Fibroblast of upper back skin (primary cell): Measurements from ENCODE around the gene MBOAT7.
A peak's percentile ranks its signal among the peaks of the same experiment; 100 is the strongest.
"Not testable (repeated sequence)": the region's sequence is repeated elsewhere in the genome, so short reads cannot be mapped to it uniquely, and the experiment has no call there.

Experiments
- DNase-seq: peaks from one replicate; pipeline ENCODE4 v3.0.0-alpha.2; 2013

MBOAT7 gene

DNA sequence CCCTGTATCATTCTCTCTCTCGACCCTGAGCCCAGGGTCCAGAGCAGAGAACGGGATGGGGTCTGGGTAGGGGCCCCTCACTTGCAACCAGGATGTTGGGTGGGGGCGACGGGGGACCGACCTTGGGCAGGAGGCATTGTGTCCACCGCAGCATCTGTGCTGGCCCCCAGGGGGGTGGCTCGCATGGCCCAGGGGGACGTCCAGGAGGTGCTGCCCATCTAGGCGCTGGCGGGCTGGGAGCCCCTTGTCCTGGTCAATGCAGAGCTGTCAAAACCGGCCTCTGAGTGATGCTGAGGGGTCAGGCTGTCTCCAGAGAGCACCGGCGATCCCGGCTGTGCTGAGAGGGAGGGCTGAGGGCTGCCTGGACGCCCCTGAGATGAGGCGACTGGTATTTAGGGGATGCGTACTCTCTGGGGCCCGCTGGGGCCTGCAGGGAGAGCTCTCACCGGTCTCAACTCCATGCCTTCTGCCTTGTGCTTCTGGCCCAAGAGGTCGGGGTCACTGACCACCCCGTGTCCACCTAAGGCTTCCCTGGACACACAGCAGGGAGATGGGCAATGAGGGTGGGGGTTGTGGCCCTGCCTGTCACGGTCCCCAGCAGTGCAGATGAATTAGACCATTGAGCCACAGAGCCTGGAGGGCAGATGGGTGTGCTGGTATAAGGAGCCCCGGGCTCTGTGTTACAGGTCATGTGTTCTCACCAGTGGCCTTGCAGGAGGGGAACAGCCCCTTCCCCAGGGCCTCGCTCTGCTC lies 19.9 kb upstream of the MBOAT7 start:
- DNase-seq: peak; percentile 7

- peak; percentile 6 for DNase-seq
Measured at GRCh38 chr19:54208784-54209057, 19.3 kb upstream of the MBOAT7 start.

DNA sequence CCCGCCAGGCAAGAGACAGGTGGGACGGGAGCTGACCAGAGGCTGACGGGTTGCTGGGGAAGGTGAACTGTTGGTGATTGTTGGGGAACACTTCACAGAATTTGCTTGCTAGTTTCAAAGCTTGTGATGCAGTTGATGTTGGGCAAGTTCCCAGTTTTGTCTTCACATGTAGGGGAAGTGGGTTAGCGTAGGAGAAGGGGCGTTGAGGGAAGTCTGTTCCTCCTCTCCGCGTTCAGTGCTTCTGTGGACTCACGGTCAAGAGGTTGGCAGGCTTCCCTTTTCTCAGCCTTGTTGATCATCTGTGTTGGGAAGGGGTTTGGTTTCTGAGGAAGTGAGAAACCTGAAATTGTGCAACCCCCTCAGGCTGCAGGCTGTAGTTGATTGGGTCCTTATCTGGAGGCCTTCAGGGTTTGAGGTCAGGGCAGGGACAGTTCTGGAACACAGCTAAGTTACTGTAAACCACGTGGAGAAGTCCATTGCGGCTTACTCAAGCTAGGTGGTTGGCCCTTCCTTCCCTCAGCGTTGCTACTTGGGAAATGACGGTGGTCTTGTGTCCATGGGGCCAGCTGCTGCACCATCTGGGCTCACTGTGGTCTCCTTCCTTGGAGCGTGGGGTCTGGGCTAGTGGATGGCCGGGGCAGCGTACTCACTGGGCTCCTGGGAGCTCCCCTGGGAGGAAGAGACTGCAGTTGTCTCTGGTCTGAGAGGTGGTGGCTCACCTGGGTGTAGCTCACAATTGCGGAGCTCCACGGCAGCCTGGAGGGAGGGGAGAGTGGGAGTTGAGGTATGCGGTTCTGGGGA lies 18.8 kb upstream of the MBOAT7 start:
- peak; percentile 50 for DNase-seq

GRCh38 chr19:54207676-54207982 lies 18.2 kb upstream of the MBOAT7 start:
- no peak for DNase-seq

GRCh38 chr19:54207193-54207592 lies 17.8 kb upstream of the MBOAT7 start:
- DNase-seq: not testable (repeated sequence)

GRCh38 chr19:54206831-54207177 lies 17.4 kb upstream of the MBOAT7 start:
- no peak for DNase-seq

GRCh38 chr19:54206030-54206830 lies 16.9 kb upstream of the MBOAT7 start:
- no peak for DNase-seq

GRCh38 chr19:54204767-54205468 lies 15.5 kb upstream of the MBOAT7 start:
- DNase-seq: no peak

GRCh38 chr19:54203151-54203611 lies 13.8 kb upstream of the MBOAT7 start:
- DNase-seq: peak; percentile 4

DNA sequence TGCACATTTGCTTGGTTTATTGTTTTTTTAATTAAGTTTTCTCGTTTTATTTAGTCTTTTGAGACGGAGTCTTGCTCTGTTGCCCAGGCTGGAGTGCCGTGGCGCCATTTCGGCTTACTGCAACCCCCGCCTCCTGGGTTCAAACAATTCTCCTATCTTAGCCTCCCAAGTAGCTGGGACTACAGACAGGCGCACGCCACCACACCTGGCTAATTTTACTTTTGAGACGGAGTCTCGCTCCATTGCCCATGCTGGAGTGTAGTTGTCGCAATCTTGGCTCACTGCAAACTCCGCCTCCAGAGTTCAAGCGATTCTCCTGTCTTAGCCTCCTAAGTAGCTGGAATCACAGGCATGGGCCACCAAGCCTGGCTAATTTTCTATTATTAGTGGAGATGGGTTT lies 12.6 kb upstream of the MBOAT7 start:
- DNase-seq: no peak

- DNase-seq: no peak
Measured at GRCh38 chr19:54201172-54201701, 11.9 kb upstream of the MBOAT7 start.

- DNase-seq: no peak
Measured at GRCh38 chr19:54199401-54199800, 10.0 kb upstream of the MBOAT7 start.

DNA sequence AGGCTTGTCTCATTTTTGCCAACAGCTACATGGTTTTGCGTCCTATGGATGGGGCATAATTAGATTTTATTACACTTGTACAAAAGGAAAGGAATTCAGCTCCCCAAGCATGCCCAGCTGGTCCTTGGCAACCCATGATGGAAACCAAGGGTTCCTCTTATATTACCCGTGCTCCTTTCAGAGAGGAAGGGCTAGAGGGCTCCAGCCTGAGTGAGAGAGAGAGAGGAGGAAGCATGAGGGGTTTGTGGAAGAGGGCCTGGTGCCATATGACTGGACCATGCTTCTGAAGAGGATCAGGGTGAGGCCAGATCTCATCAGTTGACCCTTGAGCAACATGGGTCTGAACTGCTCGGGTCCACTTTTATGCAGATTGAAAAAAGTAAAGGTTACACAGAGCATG lies 7.7 kb upstream of the MBOAT7 start:
- DNase-seq: no peak

DNA sequence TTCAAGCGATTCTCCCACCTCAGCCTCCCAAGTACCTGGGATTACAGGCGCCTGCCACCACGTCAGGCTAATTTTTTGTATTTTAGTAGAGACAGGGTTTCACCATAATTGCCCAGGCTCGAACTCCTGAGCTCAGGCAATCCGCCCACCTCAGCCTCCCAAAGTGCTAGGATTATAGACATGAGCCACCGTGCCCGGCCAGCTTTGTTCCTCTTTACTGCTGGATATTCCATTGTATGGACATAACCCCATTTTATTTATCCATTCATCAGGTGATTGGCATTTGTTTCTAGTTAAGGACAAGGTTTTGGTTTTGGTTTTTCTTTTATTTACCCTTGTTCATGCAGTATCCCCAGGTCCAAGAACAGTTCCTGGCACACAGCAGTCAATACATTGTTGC lies 7.2 kb upstream of the MBOAT7 start:
- DNase-seq: no peak

- not testable (repeated sequence) for DNase-seq
Measured at GRCh38 chr19:54194463-54194862, 5.1 kb upstream of the MBOAT7 start.

GRCh38 chr19:54193011-54193410 lies 3.6 kb upstream of the MBOAT7 start:
- no peak for DNase-seq

DNA sequence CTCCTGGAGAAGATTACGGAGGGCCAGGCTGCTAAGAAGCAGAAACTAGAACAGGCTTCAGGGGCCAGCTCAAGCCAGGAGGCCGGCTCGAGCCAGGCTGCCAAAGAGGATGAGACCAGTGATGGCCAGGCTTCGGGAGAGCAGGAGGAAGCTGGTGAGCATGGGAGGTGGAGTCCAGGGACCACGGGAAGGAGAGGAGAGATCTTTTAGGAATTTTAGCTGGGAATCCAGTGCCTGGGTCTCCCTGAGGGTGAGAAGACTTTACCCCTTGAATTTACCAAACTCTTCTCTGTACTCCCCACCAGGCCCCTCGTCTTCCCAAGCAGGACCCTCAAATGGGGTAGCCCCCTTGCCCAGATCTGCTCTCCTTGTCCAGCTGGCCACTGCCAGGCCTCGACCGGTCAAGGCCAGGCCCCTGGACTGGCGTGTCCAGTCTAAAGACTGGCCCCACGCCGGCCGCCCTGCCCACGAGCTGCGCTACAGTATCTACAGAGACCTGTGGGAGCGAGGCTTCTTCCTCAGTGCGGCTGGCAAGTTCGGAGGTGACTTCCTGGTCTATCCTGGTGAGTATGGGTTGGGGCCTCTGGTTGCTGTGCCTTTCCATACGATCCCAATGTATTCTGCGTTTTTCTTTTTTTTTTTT lies 2.6 kb upstream of the MBOAT7 start:
- no peak for DNase-seq

- peak; percentile 78 for DNase-seq
Measured at GRCh38 chr19:54191011-54191810, 1.8 kb upstream of the MBOAT7 start, which contains the start of gene TSEN34. Gene TSEN34, plus strand, starts transcription at chr19:54191308. Its CDS starts 57 bp downstream, at chr19:54191365.

GRCh38 chr19:54190503-54191010 lies 1.2 kb upstream of the MBOAT7 start:
- peak; percentile 100 for DNase-seq

GRCh38 chr19:54189735-54190502 lies 539 bp upstream of the MBOAT7 start:
- peak; percentile 100 for DNase-seq
